Effector memory CD8-positive, alpha-beta T cell (primary cell): ENCODE measurements around the gene INTS4.
"Not testable (repeated sequence)": the region's sequence is repeated elsewhere in the genome, so short reads cannot be mapped to it uniquely, and the experiment has no call there.

Experiments used
- ATAC-seq: fragments of 150-1000 bp; cut with Tn5 transposase; replicated peaks from 2 replicates; pipeline ENCODE4 v1.10.0; 2021; ENCODE audit warnings: mild to moderate bottlenecking, moderate library complexity
- DNase-seq, 3 experiments: peaks; one replicate each; pipeline ENCODE4 v3.0.0; 2021
- H3K27ac Mint-ChIP-seq, 2 donors: one replicate each; pipeline ENCODE4 v1.8.0; 2022; ENCODE audit warnings: mild to moderate bottlenecking in 2 of 2, mixed read lengths in 2 of 2, moderate library complexity in 2 of 2
- H3K27me3 Mint-ChIP-seq, 2 donors: one replicate each; pipeline ENCODE4 v1.8.0; 2022; ENCODE audit warnings: mixed read lengths in 2 of 2
- H3K36me3 Mint-ChIP-seq: one replicate; pipeline ENCODE4 v1.8.0; 2022; ENCODE audit warnings: mild to moderate bottlenecking, moderate library complexity, mixed read lengths; ENCODE audit not compliant: insufficient read depth
- H3K4me1 Mint-ChIP-seq, 2 donors: one replicate each; pipeline ENCODE4 v1.8.0; 2022; ENCODE audit warnings: low read depth in 2 of 2, mixed read lengths in 2 of 2
- H3K4me3 Mint-ChIP-seq, 2 donors: one replicate each; pipeline ENCODE4 v1.8.0; 2022; ENCODE audit warnings: mild to moderate bottlenecking in 2 of 2, mixed read lengths in 2 of 2, moderate library complexity in 2 of 2
- H3K9me3 Mint-ChIP-seq, 2 donors: one replicate each; pipeline ENCODE4 v1.8.0; 2022; ENCODE audit warnings: mixed read lengths in 2 of 2

Gene INTS4

DNA sequence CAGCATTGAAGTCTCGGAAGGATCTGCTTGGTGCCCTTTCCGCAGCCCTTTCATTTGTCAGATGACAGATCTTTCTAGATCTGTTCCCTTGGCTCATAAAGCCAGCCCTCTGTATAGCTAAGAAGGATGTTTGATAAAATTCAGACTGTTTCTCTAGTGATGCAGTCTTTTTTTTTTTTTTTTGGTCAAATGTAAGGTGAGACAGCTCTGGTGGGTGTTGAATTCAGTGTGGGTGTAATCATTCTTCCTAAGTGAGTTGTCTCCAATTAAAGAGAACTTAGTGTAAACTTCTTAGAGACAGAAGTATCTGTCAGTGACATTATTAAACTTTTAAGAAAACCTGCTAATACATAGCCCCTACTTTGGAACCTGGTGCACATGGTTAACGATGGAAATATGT, 120.3 kb downstream of the INTS4 start:
- peaks cover 14% of the 10 kb centered on the region for H3K36me3 Mint-ChIP-seq

DNA sequence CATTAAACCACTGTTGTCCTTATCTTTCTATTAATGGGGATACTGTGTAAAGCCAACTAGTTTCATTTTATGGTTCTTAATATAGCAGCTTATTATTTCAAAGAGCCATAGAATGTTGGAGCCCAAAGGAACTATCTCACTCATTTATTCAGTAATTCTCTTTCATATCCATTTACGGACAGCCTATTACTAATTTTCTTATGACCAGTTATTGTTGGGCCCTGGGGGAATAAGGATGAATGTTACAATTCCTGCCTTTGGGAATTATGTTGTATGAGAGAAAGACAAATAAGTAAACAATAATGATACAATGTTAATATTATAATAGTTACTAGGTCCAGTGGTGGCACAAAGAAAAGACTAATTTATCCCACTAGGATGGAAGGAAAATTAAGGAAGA, 121.1 kb downstream of the INTS4 start:
- H3K36me3 Mint-ChIP-seq, result peaks cover 9% of the 10 kb centered on the region
- H3K4me3 Mint-ChIP-seq, result no peak overlapping the region
- DNase-seq (no peak), ATAC-seq (no peak)
- H3K4me1 Mint-ChIP-seq, result no peaks in the 10 kb centered on the region
- H3K9me3 Mint-ChIP-seq, result no peaks in the 10 kb centered on the region
- no peak overlapping the region for H3K27ac Mint-ChIP-seq
- H3K27me3 Mint-ChIP-seq, result no peaks in the 10 kb centered on the region

More for the DNA sequence above, 120.3 kb downstream of the INTS4 start:
- H3K27me3 Mint-ChIP-seq, result no peaks in the 10 kb centered on the region
- peaks cover 0 to under 1% of the 10 kb centered on the region in 2 donors for H3K4me1 Mint-ChIP-seq
- no peaks in the 10 kb centered on the region for H3K9me3 Mint-ChIP-seq
- DNase-seq (no peak), ATAC-seq (no peak)
- no peak overlapping the region for H3K4me3 Mint-ChIP-seq
- H3K27ac Mint-ChIP-seq, result no peak overlapping the region

DNA sequence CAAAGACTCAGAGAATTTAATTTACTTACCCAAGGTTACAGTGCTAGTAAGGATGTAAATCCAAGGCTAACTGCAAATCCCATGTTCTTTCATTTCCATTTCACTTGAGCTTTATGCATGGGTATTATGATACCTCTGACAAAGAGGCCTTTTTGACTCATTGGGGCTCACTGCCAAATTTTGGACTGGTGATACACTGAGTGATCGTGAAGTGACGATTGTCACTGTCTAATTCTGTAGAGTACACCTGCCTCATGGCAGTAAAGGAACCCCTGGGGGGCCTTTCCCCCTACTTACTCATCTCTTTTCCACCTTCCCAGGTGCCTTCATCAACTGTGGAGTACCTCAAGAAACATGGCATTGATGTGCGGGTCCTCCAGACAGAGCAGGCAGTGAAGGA, 122.6 kb downstream of the INTS4 start:
- ATAC-seq (no peak), DNase-seq (no peak)
- no peaks in the 10 kb centered on the region for H3K9me3 Mint-ChIP-seq
- no peak overlapping the region for H3K27ac Mint-ChIP-seq
- no peak overlapping the region for H3K4me3 Mint-ChIP-seq
- peaks cover 3% of the 10 kb centered on the region for H3K36me3 Mint-ChIP-seq
- H3K4me1 Mint-ChIP-seq, result no peaks in the 10 kb centered on the region
- H3K27me3 Mint-ChIP-seq, result no peaks in the 10 kb centered on the region

DNA sequence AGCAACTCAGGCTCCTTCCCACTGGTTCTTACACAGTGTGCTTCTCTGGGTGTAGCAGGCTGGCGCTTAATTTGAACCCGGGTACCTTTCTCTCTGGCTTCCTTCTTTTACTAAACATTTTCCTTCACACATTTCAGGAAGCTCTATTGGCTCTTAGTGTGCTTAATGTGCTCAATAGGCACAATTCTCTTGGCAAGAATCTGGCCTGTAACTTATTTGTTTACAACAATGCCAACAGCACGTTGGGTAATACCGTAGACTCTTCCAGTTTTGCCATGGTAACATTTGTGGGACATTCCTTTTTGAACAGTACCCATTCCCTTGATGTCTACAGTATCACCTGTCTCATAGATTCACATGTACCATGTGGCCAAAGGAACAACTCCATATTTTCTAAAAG, 125.7 kb downstream of the INTS4 start:
- Mint-ChIP-seq H3K9me3 (no peaks in the 10 kb centered on the region), H3K4me1 (no peaks in the 10 kb centered on the region), H3K36me3 (no peaks in the 10 kb centered on the region), H3K4me3 (no peak overlapping the region), H3K27ac (no peak overlapping the region), H3K27me3 (no peaks in the 10 kb centered on the region)
- ATAC-seq (no peak), DNase-seq (no peak)

DNA sequence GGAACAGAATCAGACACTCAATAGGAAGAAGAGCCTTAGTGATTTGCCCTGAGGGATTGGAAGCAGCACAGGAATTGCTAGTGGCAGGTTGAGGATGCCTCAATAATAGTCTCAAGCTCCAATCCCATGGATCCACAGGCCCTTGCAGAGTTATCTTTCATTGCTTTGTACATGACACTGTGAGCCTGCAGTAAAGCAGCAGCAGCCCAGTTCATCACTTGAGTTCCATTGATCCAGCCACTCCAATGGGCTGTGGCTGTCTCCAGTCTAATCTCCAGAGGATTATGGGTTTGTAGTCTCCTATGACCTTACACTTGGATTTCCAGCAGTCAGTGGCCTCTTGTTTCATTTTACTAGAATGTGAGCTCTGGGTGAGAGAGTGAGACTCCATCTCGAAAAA, 128.1 kb downstream of the INTS4 start:
- Mint-ChIP-seq H3K27me3 (no peaks in the 10 kb centered on the region), H3K27ac (no peak overlapping the region), H3K4me3 (no peak overlapping the region), H3K9me3 (no peaks in the 10 kb centered on the region), H3K4me1 (no peaks in the 10 kb centered on the region), H3K36me3 (no peaks in the 10 kb centered on the region)
- no peak for DNase-seq
- no peak for ATAC-seq

DNA sequence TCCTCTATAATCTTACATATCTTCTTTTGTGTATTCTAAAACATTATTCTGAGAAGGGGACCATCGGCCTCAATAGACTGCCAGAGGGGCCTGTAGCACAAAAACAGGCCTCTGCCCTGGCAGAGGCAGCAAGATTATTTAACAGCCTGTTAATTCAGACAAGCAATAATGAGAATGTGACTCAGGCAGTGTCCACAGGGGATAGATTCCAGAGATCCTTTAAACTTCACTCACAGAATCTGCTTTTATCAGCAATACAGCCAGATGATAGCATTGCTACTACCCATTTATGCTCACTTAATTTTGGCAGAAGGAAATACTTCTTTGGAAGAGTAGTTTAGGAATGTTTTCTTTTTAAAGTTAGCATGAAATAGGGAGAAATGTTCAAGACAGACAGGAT, 128.7 kb downstream of the INTS4 start:
- DNase-seq, result no peak
- H3K36me3 Mint-ChIP-seq, result no peaks in the 10 kb centered on the region
- peak overlapping the region in 1 of 2 donors; percentile 41 for H3K27ac Mint-ChIP-seq
- H3K9me3 Mint-ChIP-seq, result no peaks in the 10 kb centered on the region
- no peak for ATAC-seq
- H3K4me1 Mint-ChIP-seq, result no peaks in the 10 kb centered on the region
- H3K4me3 Mint-ChIP-seq, result no peak overlapping the region
- no peaks in the 10 kb centered on the region for H3K27me3 Mint-ChIP-seq

DNA sequence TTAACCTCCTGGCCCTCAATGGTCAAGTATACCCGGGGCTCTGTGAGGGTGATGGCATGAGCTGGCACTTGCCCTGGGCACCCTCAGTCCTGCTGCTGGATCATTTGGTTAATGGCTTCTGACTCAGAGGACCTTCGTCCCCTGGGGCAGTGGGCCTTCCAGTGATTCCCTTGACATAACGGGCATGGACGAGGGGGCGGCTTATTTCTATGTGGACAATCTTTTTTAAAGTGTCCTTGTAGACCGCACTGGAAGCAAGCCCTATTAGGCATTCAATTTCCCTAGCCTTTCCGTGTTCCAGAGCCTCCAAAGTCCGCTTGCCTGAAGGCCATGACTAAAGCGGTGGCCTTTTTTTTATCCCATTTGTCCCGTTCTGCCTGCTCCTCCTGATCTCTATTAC, 133.0 kb downstream of the INTS4 start:
- not testable (repeated sequence) for H3K4me1 Mint-ChIP-seq, ATAC-seq, H3K36me3 Mint-ChIP-seq, H3K27ac Mint-ChIP-seq, DNase-seq, H3K27me3 Mint-ChIP-seq, H3K4me3 Mint-ChIP-seq, H3K9me3 Mint-ChIP-seq

DNA sequence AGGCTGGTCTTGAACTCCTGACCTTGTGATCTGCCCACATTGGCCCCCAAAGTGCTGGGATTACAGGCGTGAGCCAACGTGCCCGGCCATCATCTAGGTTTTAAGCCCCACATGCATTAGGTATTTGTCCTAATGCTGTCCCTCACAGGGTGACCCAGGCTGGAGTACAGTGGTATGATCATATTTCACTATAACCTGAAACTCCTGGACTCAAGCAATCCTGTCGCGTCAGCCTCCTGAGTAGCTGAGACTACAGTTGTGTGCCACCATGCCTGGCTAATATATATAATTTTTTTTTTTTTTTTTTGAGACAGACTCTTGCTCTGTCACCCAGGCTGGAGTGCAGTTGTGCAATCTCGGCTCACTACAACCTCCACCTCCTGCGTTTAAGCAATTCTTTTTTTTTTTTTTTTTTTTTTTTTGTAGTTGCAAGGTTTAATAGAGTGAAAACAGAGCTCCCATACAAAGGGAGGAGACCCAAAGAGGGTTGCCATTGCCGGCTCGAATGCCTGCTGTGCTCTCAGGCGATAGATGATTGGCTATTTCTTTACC, 136.5 kb downstream of the INTS4 start:
- H3K4me3 Mint-ChIP-seq, H3K36me3 Mint-ChIP-seq, DNase-seq, H3K9me3 Mint-ChIP-seq, H3K27ac Mint-ChIP-seq, H3K4me1 Mint-ChIP-seq, ATAC-seq, H3K27me3 Mint-ChIP-seq: not testable (repeated sequence)

DNA sequence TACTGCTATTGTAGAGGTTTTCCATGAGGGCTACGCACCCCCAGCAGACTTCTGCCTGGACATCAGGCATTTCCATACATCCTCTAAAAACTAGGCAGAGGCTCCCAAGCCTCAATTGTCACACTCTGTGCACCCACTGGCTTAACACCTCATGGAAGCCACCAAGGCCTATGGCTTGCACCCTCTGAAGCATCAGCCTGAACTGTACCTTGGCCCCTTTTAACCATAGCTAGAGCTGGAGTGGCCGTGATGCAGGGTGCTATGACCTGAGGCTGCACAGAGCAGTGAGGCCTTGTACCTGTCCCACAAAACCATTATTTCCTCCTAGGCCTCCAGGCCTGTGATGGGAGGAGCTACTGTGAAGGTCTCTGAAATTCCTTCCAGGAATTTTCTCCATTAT, 139.6 kb downstream of the INTS4 start:
- Mint-ChIP-seq H3K9me3 (no peaks in the 10 kb centered on the region), H3K4me3 (no peak overlapping the region), H3K4me1 (peaks cover 0 to 2% of the 10 kb centered on the region in 2 donors), H3K27ac (no peak overlapping the region), H3K36me3 (peaks cover 2% of the 10 kb centered on the region), H3K27me3 (no peaks in the 10 kb centered on the region)
- DNase-seq (no peak), ATAC-seq (no peak)

DNA sequence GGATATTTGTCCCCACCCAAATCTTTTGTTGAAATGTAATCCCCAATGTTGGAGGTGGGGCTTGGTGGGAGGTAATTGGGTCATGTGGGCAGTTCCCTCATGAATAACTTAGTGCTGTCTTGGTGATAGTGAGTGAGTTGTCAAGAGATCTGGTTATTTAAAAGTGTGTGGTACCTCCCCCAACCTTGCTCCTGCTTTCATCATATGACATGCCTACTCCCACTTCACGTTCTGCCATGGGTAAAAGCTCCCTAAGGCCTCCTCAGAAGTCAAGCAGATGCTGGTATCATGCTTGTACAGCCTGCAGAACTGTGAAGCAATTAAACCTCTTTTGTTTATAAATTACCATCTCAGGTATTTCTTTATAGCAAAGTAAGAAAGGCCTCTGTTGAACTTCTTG, 143.0 kb downstream of the INTS4 start:
- Mint-ChIP-seq H3K4me3 (no peak overlapping the region), H3K27me3 (no peaks in the 10 kb centered on the region), H3K9me3 (no peaks in the 10 kb centered on the region), H3K36me3 (peaks cover 5% of the 10 kb centered on the region), H3K27ac (no peak overlapping the region), H3K4me1 (peaks cover 0 to 2% of the 10 kb centered on the region in 2 donors)
- ATAC-seq (no peak), DNase-seq (no peak)

DNA sequence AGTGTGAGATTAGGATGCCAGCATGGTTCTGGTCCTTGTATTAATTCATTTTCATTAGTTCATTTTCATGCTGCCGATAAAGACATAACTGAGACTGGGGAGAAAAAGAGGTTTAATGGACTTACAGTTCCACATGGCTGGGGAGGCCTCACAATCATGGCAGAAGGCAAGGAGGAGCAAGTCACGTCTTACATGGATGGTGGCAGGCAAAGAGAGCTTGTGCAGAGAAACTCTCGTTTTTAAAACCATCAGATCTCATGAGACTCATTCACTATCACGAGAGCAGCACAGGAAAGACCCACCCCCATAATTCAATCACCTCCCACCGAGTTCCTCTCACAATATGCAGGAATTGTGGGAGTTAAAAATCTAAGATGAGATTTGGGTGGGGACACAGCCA, 150.8 kb downstream of the INTS4 start:
- not testable (repeated sequence) for H3K4me3 Mint-ChIP-seq

DNA sequence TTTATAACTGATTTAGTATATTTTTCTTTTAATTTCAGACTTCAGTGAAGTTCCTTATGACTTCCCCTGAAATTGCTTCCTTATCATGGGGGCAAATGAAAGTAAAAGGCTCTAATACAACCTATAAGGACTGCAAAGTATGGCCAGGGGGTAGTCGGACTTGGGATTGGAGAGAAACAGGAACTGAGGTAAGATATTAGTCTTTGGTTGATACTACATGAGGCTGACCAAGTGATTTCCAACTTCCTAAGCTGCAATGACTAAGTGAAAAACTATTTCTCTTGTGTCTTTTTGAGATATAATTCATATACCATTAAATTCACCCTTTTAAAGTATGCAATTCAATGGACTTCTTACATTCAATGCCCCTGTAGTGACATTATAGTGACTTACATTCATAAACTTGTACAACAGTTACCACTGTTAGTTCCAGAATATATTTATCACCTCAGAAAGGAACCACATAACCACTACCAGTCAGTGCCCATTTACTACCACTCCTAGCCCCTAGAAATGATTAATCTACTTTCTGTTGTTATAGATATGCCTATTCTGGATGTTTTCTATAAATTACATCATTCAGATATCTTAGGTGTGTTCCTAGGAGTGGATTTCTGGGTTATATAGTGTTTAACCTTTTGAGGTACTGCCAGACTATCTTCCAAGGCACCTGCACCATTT, 151.9 kb downstream of the INTS4 start:
- Mint-ChIP-seq H3K36me3 (peaks cover 6% of the 10 kb centered on the region), H3K4me3 (no peak overlapping the region), H3K27ac (no peak overlapping the region), H3K27me3 (no peaks in the 10 kb centered on the region), H3K4me1 (no peaks in the 10 kb centered on the region), H3K9me3 (peaks cover 2 to 11% of the 10 kb centered on the region in 2 donors)
- ATAC-seq (no peak), DNase-seq (no peak)

More for the DNA sequence above, 150.8 kb downstream of the INTS4 start:
- H3K27me3 Mint-ChIP-seq, ATAC-seq, DNase-seq, H3K36me3 Mint-ChIP-seq, H3K27ac Mint-ChIP-seq, H3K4me1 Mint-ChIP-seq: not testable (repeated sequence)
- H3K9me3 Mint-ChIP-seq, result peaks cover 2 to 11% of the 10 kb centered on the region in 2 donors

DNA sequence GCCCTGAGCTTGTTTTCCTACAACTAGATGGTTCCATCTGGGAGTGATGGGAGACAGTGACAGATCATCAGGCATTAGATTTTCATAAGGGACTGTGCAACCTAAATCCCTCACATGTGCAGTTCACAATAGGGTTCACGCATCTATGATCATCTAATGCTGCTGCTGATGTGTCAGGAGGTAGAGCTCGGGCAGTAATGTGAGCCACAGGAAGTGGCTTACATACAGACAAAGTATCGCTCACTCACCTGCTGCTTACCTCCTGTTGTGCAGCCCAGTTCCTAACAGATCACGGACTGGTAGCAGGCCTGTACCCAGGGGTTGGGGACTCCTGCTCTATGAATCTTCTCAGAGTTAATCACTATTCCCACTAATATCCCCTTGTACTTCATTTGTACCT, 161.2 kb downstream of the INTS4 start:
- ATAC-seq, result peak; percentile 43
- Mint-ChIP-seq H3K4me1 (peaks cover 3 to 12% of the 10 kb centered on the region in 2 donors), H3K36me3 (no peaks in the 10 kb centered on the region), H3K27ac (peak overlapping the region in 1 of 2 donors; percentile 19), H3K9me3 (no peaks in the 10 kb centered on the region), H3K27me3 (no peaks in the 10 kb centered on the region), H3K4me3 (no peak overlapping the region)
- no peak for DNase-seq

DNA sequence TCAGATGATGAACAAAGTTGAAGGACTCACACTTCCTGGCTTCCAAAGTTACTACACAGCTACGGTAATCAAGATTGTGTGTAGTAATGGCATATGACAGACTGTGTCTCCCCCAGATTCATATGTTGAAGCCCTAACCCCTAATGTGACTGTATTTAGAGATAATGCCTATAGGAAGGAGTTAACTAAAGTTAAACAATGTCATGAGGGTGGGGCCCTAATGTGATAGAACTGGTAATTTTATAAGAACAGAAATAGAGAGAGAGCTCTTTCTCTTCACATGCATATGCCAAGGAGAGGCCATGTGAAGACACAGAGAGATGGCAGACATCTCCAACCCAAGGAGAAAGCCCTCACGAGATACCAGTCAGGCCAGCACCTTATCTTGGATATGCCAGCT, 165.5 kb downstream of the INTS4 start:
- no peaks in the 10 kb centered on the region for H3K36me3 Mint-ChIP-seq
- no peak overlapping the region for H3K27ac Mint-ChIP-seq
- no peak overlapping the region for H3K4me3 Mint-ChIP-seq
- peaks cover 3 to 12% of the 10 kb centered on the region in 2 donors for H3K4me1 Mint-ChIP-seq
- ATAC-seq (no peak), DNase-seq (no peak)
- no peaks in the 10 kb centered on the region for H3K27me3 Mint-ChIP-seq
- H3K9me3 Mint-ChIP-seq, result no peaks in the 10 kb centered on the region
